ENCODE data around the gene ASTN2. TPM values are rescaled to one million over a fixed set of nuclear protein-coding genes. Genes with fewer than 3 reads are reported as not detected.

ASTN2 gene
- total RNA-seq, 1 donor from 2014 or later, result 2.7 TPM

DNA sequence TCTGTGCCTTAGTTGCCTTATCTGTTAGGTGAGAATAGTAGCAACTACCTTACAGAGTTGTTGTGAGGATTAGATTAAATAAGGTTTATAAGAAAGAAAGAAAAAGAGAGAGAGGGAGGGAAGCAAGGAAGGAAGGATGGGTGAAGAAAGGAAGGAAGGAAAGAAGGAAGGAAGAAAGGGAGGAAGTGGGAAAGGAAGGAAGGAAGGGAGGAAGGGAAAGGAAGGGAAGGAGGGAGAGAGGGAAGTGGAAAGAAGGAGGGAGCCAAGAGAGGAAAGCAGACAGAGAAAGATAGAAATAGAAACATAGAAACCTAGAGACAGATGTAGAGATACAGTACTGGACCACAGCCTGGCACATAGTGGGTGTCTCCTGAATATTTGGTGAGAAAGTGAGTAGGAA, 934.9 kb downstream of the ASTN2 start:
- Mint-ChIP-seq H3K27me3 (ENCODE audit: low read depth) (no peaks in the 10 kb centered on the region), H3K4me3 (ENCODE audit: low read depth) (no peak overlapping the region)

DNA sequence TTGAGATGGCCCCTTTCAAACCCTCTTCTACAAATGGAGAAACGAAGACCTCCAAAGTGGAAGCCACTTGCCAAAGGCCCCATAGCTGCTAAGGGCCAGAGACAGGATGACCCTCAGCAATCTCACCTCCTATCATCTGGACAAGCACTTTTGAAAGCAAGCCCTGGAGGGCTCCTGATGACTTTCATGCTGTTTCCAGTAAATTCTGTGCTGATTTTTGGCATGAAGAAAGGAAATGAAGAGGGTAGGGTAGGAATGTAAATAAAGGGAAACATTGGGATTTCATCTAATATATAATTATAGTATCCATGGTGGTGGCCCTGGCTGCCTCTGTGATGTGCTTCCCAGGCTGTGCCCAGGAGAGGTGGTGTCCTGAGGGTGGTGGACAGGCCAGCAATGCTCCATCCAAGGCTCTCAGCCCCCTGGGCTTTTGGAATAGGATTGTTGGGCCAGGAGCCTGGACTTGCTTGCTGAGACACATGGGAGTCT, 935.8 kb downstream of the ASTN2 start:
- Mint-ChIP-seq H3K27ac (no peak overlapping the region), H3K4me1 (ENCODE audit: low read depth) (no peaks in the 10 kb centered on the region), H3K4me3 (ENCODE audit: low read depth) (no peak overlapping the region), H3K36me3 (ENCODE audit: low read depth) (no peaks in the 10 kb centered on the region), H3K9me3 (no peaks in the 10 kb centered on the region), H3K27me3 (ENCODE audit: low read depth) (no peaks in the 10 kb centered on the region)
- intact Hi-C loops (cut with micrococcal nuclease), result no loop called here
- DNase-seq (ENCODE audit: low spot score), result no peak

More for the DNA sequence above, 934.9 kb downstream of the ASTN2 start:
- no peaks in the 10 kb centered on the region for H3K36me3 Mint-ChIP-seq (ENCODE audit: low read depth)
- intact Hi-C loops (cut with micrococcal nuclease), result no loop called here
- H3K27ac Mint-ChIP-seq, result no peak overlapping the region
- no peaks in the 10 kb centered on the region for H3K4me1 Mint-ChIP-seq (ENCODE audit: low read depth)
- DNase-seq (ENCODE audit: low spot score), result no peak
- H3K9me3 Mint-ChIP-seq, result no peaks in the 10 kb centered on the region

DNA sequence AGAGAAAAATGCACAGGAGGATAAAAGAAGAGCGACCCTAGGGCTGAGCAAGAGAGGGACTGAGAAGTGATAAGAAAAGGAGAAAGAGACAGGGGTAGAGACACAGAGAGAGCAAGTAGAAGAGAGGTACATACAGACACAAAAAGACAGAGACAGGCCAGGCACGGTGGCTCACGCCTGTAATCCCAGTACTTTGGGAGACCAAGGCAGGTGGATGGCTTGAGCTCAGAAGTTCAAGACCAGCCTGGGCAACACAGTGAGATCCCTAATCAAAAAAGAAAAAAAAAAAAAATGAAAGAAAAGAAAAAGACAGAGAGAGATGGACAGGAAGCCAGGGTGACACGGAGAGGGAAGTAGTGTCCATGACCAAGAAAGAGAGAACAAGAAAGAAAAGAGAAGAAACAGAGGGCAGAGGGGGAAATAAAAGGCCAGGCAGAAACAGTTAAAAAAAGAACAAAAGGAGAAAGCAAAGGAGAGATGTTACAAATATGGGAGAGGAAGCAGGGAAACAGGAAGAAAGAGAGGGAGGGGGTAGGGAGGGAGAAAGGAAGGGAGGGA, 937.2 kb downstream of the ASTN2 start:
- Mint-ChIP-seq H3K36me3 (ENCODE audit: low read depth) (no peaks in the 10 kb centered on the region), H3K4me1 (ENCODE audit: low read depth) (no peaks in the 10 kb centered on the region), H3K27me3 (ENCODE audit: low read depth) (no peaks in the 10 kb centered on the region), H3K9me3 (no peaks in the 10 kb centered on the region), H3K4me3 (ENCODE audit: low read depth) (no peak overlapping the region), H3K27ac (no peak overlapping the region)
- DNase-seq (ENCODE audit: low spot score), result no peak
- intact Hi-C loops (cut with micrococcal nuclease), result no loop called here

DNA sequence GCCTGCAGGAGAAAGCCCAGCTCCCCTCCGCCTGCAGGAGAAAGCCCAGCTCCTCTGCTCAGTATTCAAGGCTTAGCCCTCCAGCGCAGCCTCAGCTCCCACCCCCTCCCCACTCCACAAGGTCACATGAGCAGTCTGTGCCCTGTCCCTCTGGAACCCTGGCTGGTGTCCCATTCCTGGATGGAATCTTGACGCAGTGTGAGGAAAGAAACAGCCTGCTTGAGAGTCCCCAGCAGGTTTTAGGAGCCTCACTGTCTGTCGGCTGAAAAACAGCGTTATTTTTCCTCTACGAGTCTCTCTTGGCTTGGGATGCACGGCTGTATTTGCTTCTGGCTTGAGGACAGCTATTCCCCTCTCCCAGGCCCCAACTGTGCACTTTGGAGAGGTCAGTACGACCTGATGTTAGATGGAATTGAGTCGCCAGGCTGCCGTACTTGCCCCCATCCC, 937.9 kb downstream of the ASTN2 start:
- intact Hi-C loops (cut with micrococcal nuclease), result no loop called here
- H3K27me3 Mint-ChIP-seq (ENCODE audit: low read depth), result no peaks in the 10 kb centered on the region

DNA sequence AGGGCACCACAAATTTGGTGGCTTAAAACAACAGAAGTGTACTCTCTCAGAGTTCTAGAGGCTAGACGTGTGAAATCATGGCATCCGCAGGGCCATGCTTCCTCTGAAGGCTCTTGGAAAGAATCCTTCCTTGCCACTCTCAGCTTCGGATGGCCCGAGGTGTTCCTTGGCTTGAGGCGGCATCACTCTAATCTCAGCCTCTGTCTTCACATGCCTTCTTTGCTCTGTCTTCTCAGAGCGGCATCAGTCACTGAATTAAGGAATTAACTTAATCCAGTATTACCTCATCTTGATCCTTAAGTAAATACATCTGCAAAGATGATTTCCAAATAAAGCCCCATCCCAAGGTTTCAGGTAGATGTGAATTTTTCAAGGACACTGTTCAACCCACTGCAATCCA, 938.9 kb downstream of the ASTN2 start:
- Mint-ChIP-seq H3K4me1 (ENCODE audit: low read depth) (no peaks in the 10 kb centered on the region), H3K9me3 (no peaks in the 10 kb centered on the region), H3K27me3 (ENCODE audit: low read depth) (no peaks in the 10 kb centered on the region), H3K36me3 (ENCODE audit: low read depth) (no peaks in the 10 kb centered on the region), H3K4me3 (ENCODE audit: low read depth) (no peak overlapping the region), H3K27ac (no peak overlapping the region)
- intact Hi-C loops (cut with micrococcal nuclease), result no loop called here
- no peak for DNase-seq (ENCODE audit: low spot score)

More for the DNA sequence above, 937.9 kb downstream of the ASTN2 start:
- no peak for DNase-seq (ENCODE audit: low spot score)
- Mint-ChIP-seq H3K36me3 (ENCODE audit: low read depth) (no peaks in the 10 kb centered on the region), H3K9me3 (no peaks in the 10 kb centered on the region), H3K27ac (no peak overlapping the region), H3K4me1 (ENCODE audit: low read depth) (no peaks in the 10 kb centered on the region), H3K4me3 (ENCODE audit: low read depth) (no peak overlapping the region)

DNA sequence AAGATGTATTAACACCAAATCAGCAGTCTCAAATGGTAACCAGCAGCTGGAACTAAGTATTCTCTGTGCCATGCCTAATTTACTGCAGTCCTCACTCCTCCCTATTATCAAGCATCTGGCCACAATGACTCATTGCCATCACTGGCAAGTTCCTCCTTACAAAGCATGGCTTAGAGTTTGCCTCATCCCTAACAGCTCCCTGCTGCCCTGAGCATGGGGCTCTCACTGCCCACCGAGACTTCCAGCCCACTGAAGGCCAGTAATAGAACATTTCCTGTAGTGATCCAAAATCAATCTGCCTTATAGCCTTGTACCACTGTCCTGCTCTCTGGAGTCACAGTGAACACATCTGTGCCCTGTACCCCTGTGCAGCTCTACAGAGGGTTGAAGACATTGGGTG, 939.7 kb downstream of the ASTN2 start:
- no peaks in the 10 kb centered on the region for H3K27me3 Mint-ChIP-seq (ENCODE audit: low read depth)
- no peak overlapping the region for H3K4me3 Mint-ChIP-seq (ENCODE audit: low read depth)
- intact Hi-C loops (cut with micrococcal nuclease), result no loop called here
- no peaks in the 10 kb centered on the region for H3K36me3 Mint-ChIP-seq (ENCODE audit: low read depth)
- no peaks in the 10 kb centered on the region for H3K4me1 Mint-ChIP-seq (ENCODE audit: low read depth)
- H3K27ac Mint-ChIP-seq, result no peak overlapping the region
- DNase-seq (ENCODE audit: low spot score), result no peak
- H3K9me3 Mint-ChIP-seq, result no peaks in the 10 kb centered on the region

DNA sequence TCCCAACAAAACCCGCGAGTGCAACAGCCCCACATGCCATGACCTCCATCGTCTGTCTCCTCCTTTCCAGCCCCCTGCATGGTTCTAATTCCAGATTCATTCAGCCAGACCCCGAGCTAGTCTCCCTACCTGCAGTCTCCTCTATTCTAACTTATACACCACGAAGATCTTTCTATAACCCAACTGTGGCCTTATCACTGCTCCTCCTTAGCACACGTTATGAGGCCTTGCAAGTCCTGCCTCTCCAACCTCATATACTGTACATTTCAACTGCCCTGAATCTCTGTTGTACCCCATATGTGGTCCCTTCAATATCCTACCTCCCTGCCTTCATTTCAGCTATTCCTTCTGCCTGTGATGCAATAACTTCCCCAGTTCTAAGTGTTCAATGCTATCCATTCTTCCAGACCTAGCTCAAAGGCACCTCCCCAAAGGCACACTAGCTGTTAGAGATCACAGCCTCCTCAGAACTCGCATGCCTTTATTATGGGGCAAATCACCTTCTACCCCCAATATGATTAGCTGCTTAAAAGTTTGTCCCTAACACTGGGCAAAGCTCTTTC, 942.8 kb downstream of the ASTN2 start:
- peaks cover 6% of the 10 kb centered on the region for H3K4me1 Mint-ChIP-seq (ENCODE audit: low read depth)
- H3K27me3 Mint-ChIP-seq (ENCODE audit: low read depth), result no peaks in the 10 kb centered on the region
- H3K9me3 Mint-ChIP-seq, result no peaks in the 10 kb centered on the region
- H3K27ac Mint-ChIP-seq, result no peak overlapping the region
- intact Hi-C loops (cut with micrococcal nuclease), result no loop called here
- H3K36me3 Mint-ChIP-seq (ENCODE audit: low read depth), result no peaks in the 10 kb centered on the region
- no peak for DNase-seq (ENCODE audit: low spot score)
- no peak overlapping the region for H3K4me3 Mint-ChIP-seq (ENCODE audit: low read depth)

DNA sequence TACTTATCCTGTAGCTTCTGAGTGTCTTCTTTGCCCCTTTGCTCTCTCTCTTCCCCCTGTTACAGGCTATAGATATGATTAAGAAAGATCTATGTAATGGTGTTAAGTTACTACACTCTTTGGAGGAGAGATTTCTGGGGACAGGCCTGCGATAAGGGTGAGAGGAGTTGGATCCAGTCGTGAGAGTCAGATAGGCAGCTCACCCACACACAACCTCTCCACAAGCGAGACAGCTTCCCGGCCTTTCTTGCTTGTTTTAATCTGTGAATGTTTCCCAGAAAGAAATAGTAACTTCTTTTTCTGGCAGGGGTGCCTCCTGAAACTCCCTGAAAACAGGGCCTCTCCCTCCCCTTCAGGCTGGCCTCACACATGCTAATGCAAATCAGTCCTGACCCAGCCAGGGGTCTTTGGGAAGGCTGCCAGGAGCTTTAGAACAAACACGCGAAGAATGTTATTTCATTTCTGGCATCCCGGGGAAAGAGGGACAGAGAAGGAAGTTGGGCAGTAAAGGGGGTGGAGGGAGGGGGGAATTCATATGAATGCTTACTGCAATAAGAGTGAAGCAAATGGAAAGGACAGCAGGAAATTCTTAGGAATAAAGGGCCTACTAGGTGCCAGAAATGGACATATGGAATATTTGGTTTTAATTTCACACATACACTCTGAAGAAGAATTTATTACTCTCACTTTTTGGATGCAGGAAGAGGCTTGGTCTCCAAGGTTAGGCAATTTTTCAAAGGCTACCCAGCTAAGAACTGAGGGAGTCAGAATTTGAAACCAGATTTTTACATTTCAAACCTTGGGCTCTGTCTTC, 943.6 kb downstream of the ASTN2 start:
- H3K9me3 Mint-ChIP-seq, result no peaks in the 10 kb centered on the region
- no peak for DNase-seq (ENCODE audit: low spot score)
- no peaks in the 10 kb centered on the region for H3K36me3 Mint-ChIP-seq (ENCODE audit: low read depth)
- H3K27me3 Mint-ChIP-seq (ENCODE audit: low read depth), result no peaks in the 10 kb centered on the region
- peaks cover 6% of the 10 kb centered on the region for H3K4me1 Mint-ChIP-seq (ENCODE audit: low read depth)
- intact Hi-C loops (cut with micrococcal nuclease), result no loop called here
- no peak overlapping the region for H3K4me3 Mint-ChIP-seq (ENCODE audit: low read depth)
- no peak overlapping the region for H3K27ac Mint-ChIP-seq

DNA sequence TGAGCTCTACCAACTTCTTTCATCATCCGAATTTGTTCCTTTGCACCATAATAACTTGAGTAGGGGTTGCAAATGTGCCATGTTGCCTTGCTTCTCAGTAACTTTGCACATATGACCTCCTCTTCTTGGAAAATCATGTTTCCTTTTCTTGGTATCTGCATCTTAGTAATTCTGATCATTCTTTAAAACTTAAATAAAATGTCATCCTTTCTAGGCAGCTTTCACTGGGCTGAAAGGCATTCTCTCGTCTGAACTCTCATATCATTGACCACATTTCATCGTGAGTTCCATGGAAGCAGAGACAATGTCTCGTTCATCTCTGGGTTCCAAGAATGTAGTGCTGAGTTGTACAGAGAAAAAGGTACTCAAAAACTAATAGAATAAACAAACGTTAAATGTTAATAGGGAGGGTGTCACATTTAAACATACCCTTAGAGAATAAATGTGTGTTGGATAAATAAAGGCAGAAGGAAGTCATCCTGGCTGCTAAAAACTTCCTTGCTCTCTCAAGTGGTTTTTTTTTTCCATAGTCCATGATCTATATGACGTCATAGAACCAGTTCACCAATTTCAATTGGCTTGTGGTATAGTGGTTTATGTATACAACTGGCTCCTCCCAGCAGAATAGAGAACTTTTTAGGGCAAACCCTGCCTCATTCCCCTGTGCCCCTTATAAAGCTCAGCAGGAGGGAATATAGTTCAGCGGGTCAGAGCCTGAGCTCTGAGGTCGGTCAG, 945.9 kb downstream of the ASTN2 start:
- Mint-ChIP-seq H3K4me1 (ENCODE audit: low read depth) (peaks cover 6% of the 10 kb centered on the region), H3K9me3 (no peaks in the 10 kb centered on the region), H3K4me3 (ENCODE audit: low read depth) (no peak overlapping the region), H3K27ac (no peak overlapping the region), H3K27me3 (ENCODE audit: low read depth) (no peaks in the 10 kb centered on the region), H3K36me3 (ENCODE audit: low read depth) (no peaks in the 10 kb centered on the region)
- DNase-seq (ENCODE audit: low spot score), result no peak
- intact Hi-C loops (cut with micrococcal nuclease), result no loop called here

DNA sequence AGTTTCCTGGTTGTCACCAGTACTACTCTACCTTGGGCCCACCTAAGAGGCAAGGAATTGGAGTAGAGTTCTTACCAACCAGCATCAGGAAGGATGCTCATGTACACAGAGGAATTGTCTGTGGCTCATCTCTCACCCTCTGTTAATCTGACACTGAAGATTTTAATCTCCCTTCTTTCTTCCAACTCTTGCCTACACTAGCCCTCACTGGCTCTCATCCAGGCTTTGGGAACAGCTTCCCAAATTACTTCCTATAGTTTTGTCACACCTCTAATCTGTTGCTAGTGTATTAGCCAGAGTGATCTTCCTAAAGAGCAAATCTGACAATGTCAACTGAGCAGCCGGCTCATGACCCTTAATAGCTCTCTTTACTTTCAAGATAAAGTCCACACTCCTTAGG, 946.5 kb downstream of the ASTN2 start:
- H3K27me3 Mint-ChIP-seq (ENCODE audit: low read depth), result no peaks in the 10 kb centered on the region
- H3K27ac Mint-ChIP-seq, result no peak overlapping the region
- no peak for DNase-seq (ENCODE audit: low spot score)
- peaks cover 6% of the 10 kb centered on the region for H3K4me1 Mint-ChIP-seq (ENCODE audit: low read depth)
- intact Hi-C loops (cut with micrococcal nuclease), result no loop called here
- H3K4me3 Mint-ChIP-seq (ENCODE audit: low read depth), result no peak overlapping the region
- no peaks in the 10 kb centered on the region for H3K36me3 Mint-ChIP-seq (ENCODE audit: low read depth)
- H3K9me3 Mint-ChIP-seq, result no peaks in the 10 kb centered on the region

DNA sequence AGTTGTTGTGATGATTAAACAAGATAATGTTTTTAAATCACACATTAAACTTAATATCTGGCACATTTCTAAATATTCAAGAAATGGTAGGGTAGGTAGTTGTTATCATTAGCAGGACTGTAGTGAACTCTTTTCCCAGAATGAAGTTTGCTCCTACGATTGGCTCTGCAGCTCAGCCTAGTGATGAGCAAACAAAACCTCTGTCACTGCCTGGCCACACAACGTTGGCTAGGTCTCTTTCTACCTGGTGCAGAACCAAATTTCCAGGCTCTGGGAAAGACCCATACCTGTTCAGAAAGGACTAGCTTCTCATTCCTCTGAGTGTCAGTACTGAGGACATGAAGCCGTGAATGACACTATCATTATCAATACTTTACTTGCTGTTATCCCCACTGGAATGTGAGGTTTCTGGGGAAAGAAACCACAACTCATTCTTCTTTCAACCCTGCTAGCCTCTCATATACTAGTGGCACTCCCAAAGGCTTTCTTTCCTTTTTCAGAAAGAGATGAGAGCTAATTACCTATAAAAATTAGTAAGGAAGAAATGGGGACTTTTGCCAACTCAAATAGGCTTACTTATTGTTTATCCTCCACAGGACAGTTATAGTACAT, 947.0 kb downstream of the ASTN2 start:
- Mint-ChIP-seq H3K27me3 (ENCODE audit: low read depth) (no peaks in the 10 kb centered on the region), H3K4me1 (ENCODE audit: low read depth) (peaks cover 6% of the 10 kb centered on the region), H3K4me3 (ENCODE audit: low read depth) (no peak overlapping the region), H3K9me3 (no peaks in the 10 kb centered on the region), H3K27ac (no peak overlapping the region), H3K36me3 (ENCODE audit: low read depth) (no peaks in the 10 kb centered on the region)
- intact Hi-C loops (cut with micrococcal nuclease), result no loop called here
- DNase-seq (ENCODE audit: low spot score), result no peak

DNA sequence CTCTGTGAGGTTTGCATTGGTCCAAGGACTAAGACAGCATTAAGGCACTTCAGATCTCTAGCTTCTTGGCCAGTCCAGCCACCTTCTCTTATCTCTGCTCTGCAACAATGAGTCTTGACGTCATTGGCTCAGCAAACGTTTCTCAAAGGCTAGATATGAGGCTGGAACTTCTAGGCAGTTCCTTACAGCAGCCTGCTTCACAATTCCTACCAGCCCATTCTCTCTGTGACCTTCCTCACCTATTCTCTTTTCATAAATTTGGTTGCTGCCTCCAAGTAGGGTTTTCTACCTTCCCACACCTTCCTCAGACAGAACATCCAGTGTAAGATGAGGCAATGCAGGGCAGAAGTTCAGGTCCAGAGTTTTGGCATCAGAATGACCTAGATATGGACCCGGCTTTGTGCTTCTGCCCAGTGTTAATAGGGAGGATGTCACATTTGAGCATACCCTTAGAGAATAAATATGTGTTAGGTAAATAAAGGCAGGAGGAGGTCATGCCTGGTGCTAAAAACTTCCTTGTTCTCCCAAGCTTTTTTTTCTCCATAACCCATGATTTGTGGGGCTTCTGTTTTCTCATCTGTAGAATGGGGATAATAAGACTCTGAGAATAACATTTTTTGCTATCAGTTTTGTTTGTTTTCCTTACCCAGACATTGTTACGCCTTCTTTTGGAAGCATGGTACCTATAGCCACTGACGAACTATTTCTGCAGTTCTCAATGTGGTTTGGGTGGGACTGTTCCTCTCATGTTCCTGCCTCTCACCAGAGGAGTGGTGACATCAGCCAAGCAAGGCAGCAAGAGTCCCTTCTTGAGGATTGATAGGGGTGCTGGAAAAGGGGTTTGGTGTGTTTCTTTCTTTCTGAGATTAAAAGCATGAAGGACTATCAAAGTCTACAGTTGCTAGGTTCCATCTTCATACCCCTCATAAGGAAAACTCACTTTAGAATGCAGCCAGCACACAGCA, 948.3 kb downstream of the ASTN2 start:
- no peaks in the 10 kb centered on the region for H3K9me3 Mint-ChIP-seq
- H3K4me1 Mint-ChIP-seq (ENCODE audit: low read depth), result peaks cover 6% of the 10 kb centered on the region
- H3K36me3 Mint-ChIP-seq (ENCODE audit: low read depth), result no peaks in the 10 kb centered on the region
- H3K27me3 Mint-ChIP-seq (ENCODE audit: low read depth), result no peaks in the 10 kb centered on the region
- intact Hi-C loops (cut with micrococcal nuclease), result no loop called here
- DNase-seq (ENCODE audit: low spot score), result no peak
- H3K4me3 Mint-ChIP-seq (ENCODE audit: low read depth), result no peak overlapping the region
- no peak overlapping the region for H3K27ac Mint-ChIP-seq

Data from activated T-helper 2 cell treated with anti-CD3 and anti-CD28 coated beads, Interferon-gamma antibody, Interleukin-2, Interleukin-4, amounts not matched to agents 10 μg/mL and 5 μg/mL and 100 μg/mL, durations not matched to agents 14 hours and 24 hours and 36 hours (primary cell).